NB4 (cell line): ENCODE results near the gene TNPO1.

ENCODE experiments used
- POLR2A ChIP-seq: IDR thresholded peaks from 2 replicates; pipeline ENCODE4 v1.6.1; 2011; ENCODE audit warnings: mild to moderate bottlenecking; ENCODE audit not compliant: insufficient read length; ENCODE audit errors: extremely low read depth
- TF ChIP-seq, protein P1 (sequence below): IDR thresholded peaks from one replicate; pipeline ENCODE4 v1.5.1; 2012; ENCODE audit warnings: low read depth, low read length

- TF ChIP-seq, protein P1, sequence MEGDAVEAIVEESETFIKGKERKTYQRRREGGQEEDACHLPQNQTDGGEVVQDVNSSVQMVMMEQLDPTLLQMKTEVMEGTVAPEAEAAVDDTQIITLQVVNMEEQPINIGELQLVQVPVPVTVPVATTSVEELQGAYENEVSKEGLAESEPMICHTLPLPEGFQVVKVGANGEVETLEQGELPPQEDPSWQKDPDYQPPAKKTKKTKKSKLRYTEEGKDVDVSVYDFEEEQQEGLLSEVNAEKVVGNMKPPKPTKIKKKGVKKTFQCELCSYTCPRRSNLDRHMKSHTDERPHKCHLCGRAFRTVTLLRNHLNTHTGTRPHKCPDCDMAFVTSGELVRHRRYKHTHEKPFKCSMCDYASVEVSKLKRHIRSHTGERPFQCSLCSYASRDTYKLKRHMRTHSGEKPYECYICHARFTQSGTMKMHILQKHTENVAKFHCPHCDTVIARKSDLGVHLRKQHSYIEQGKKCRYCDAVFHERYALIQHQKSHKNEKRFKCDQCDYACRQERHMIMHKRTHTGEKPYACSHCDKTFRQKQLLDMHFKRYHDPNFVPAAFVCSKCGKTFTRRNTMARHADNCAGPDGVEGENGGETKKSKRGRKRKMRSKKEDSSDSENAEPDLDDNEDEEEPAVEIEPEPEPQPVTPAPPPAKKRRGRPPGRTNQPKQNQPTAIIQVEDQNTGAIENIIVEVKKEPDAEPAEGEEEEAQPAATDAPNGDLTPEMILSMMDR, result no peak
- TF ChIP-seq POLR2A, result no peak
Observed at GRCh38 chr5:72937517-72938061, 121.1 kb downstream of the TNPO1 start.
